Stimulated activated CD4-positive, alpha-beta T cell treated with anti-CD3 and anti-CD28 coated beads, Interleukin-4, amount 100 ng/mL, for 48 hours (primary cell): ENCODE data around the gene GTF2H2.
"Not testable (repeated sequence)": the region's sequence is repeated elsewhere in the genome, so short reads cannot be mapped to it uniquely, and the experiment has no call there.

Experiments used
- DNase-seq, 2 donors: peaks; one replicate each; pipeline ENCODE4 v3.0.0-alpha.2; 2020; ENCODE audit warnings: low read depth in 2 of 2

The GTF2H2 gene

GRCh38 chr5:71067262-71067928 lies at the start of gene GTF2H2:
GTF2H2 (minus strand) TSS chr5:71067676; CDS start chr5:71062763, 4,913 bp downstream.
- DNase-seq, result not testable (repeated sequence)

- DNase-seq, result not testable (repeated sequence)
Observed at GRCh38 chr5:71109730-71110275, 42.3 kb upstream of the GTF2H2 start.

GRCh38 chr5:71099996-71100395 lies 32.5 kb upstream of the GTF2H2 start:
- not testable (repeated sequence) for DNase-seq

GRCh38 chr5:71097930-71098203 lies 30.4 kb upstream of the GTF2H2 start:
- not testable (repeated sequence) for DNase-seq

GRCh38 chr5:71097173-71097929 lies 29.9 kb upstream of the GTF2H2 start:
- not testable (repeated sequence) for DNase-seq

- DNase-seq, result not testable (repeated sequence)
Observed at GRCh38 chr5:71089773-71090172, 22.3 kb upstream of the GTF2H2 start.

GRCh38 chr5:71088754-71089153 lies 21.3 kb upstream of the GTF2H2 start:
- DNase-seq, result not testable (repeated sequence)

GRCh38 chr5:71086145-71086544 lies 18.7 kb upstream of the GTF2H2 start:
- not testable (repeated sequence) for DNase-seq

- DNase-seq, result not testable (repeated sequence)
Observed at GRCh38 chr5:71084280-71085063, 17.0 kb upstream of the GTF2H2 start.

GRCh38 chr5:71082898-71083297 lies 15.4 kb upstream of the GTF2H2 start:
- not testable (repeated sequence) for DNase-seq

- not testable (repeated sequence) for DNase-seq
Observed at GRCh38 chr5:71082340-71082739, 14.9 kb upstream of the GTF2H2 start.

- DNase-seq, result not testable (repeated sequence)
Observed at GRCh38 chr5:71061322-71061721, 6.2 kb downstream of the GTF2H2 start.

- DNase-seq, result not testable (repeated sequence)
Observed at GRCh38 chr5:71059426-71059825, 8.1 kb downstream of the GTF2H2 start.

- not testable (repeated sequence) for DNase-seq
Observed at GRCh38 chr5:71044808-71045207, 22.7 kb downstream of the GTF2H2 start.

- DNase-seq, result not testable (repeated sequence)
Observed at GRCh38 chr5:71044128-71044527, 23.3 kb downstream of the GTF2H2 start.

GRCh38 chr5:71031046-71031776 lies 36.3 kb downstream of the GTF2H2 start:
- DNase-seq, result not testable (repeated sequence)

GRCh38 chr5:71025289-71025953 lies 42.1 kb downstream of the GTF2H2 start, which contains the start of gene NAIP:
NAIP (minus strand) TSS chr5:71025339; CDS start chr5:71012915, 12,424 bp downstream.
- not testable (repeated sequence) for DNase-seq

GRCh38 chr5:71020643-71021042 lies 46.8 kb downstream of the GTF2H2 start:
- not testable (repeated sequence) for DNase-seq

- DNase-seq, result not testable (repeated sequence)
Observed at GRCh38 chr5:71018376-71019005, 49.0 kb downstream of the GTF2H2 start.

- DNase-seq, result no peak
Observed at GRCh38 chr5:71014176-71014575, 53.3 kb downstream of the GTF2H2 start.
